HEK293T (cell line): ENCODE measurements around the gene WNT1.

Experiments used
- CTCF ChIA-PET: fragments of 350-600 bp; formaldehyde crosslinking; extraction: SDS; loops from one replicate; lab custom pipeline; 2021; ENCODE audit warnings: antibody characterized with exemption, inconsistent platforms; lab: Yijun Ruan, JAX
- POLR2A ChIA-PET: fragments of 350-600 bp; formaldehyde crosslinking; extraction: SDS; loops from one replicate; lab custom pipeline; 2020; ENCODE audit warnings: antibody characterized with exemption, inconsistent platforms; lab: Yijun Ruan, JAX
- DNase-seq: peaks from one replicate; pipeline ENCODE4 v3.0.0; 2012; ENCODE audit warnings: mixed read lengths; ENCODE audit errors: extremely low spot score
- ARNT ChIP-seq: fragments of 450-650 bp; IDR thresholded peaks from 2 replicates; pipeline ENCODE4 v1.6.1; 2017; ENCODE audit warnings: mild to moderate bottlenecking
- BHLHE40 ChIP-seq: fragments of 450-650 bp; IDR thresholded peaks from 2 replicates; pipeline ENCODE4 v1.6.1; 2016; ENCODE audit warnings: mild to moderate bottlenecking, moderate library complexity, borderline replicate concordance
- CTBP1 ChIP-seq: fragments of 450-650 bp; IDR thresholded peaks from 2 replicates; pipeline ENCODE4 v1.6.1; 2016; ENCODE audit warnings: borderline replicate concordance
- ELF4 ChIP-seq: fragments of 450-650 bp; IDR thresholded peaks from 2 replicates; pipeline ENCODE4 v1.6.1; 2017; ENCODE audit warnings: antibody characterized with exemption
- FOXA1 ChIP-seq: fragments of 450-650 bp; IDR thresholded peaks from 2 replicates; pipeline ENCODE4 v1.6.1; 2016; ENCODE audit warnings: mild to moderate bottlenecking
- FOXK2 ChIP-seq: fragments of 450-650 bp; IDR thresholded peaks from 2 replicates; pipeline ENCODE4 v1.6.1; 2016; ENCODE audit warnings: mild to moderate bottlenecking
- FOXM1 ChIP-seq: fragments of 450-650 bp; IDR thresholded peaks from 2 replicates; pipeline ENCODE4 v1.6.1; 2017; ENCODE audit warnings: mild to moderate bottlenecking, borderline replicate concordance
- HDGF ChIP-seq: fragments of 450-650 bp; IDR thresholded peaks from 2 replicates; pipeline ENCODE4 v1.6.1; 2017; ENCODE audit warnings: antibody characterized with exemption, borderline replicate concordance
- L3MBTL2 ChIP-seq: fragments of 450-650 bp; conservative IDR thresholded peaks from 2 replicates; pipeline ENCODE4 v1.6.1; 2016; ENCODE audit warnings: mild to moderate bottlenecking
- LEF1 ChIP-seq: fragments of 450-650 bp; IDR thresholded peaks from 2 replicates; pipeline ENCODE4 v1.6.1; 2017; ENCODE audit warnings: mild to moderate bottlenecking, borderline replicate concordance
- NFRKB ChIP-seq: fragments of 450-650 bp; IDR thresholded peaks from 2 replicates; pipeline ENCODE4 v1.6.1; 2016; ENCODE audit warnings: mild to moderate bottlenecking, moderate library complexity
- PKNOX1 ChIP-seq: fragments of 450-650 bp; IDR thresholded peaks from 2 replicates; pipeline ENCODE4 v1.6.1; 2016
- SP1 ChIP-seq: fragments of 450-650 bp; IDR thresholded peaks from 2 replicates; pipeline ENCODE4 v1.6.1; 2017
- SUZ12 ChIP-seq: fragments of 450-650 bp; IDR thresholded peaks from 2 replicates; pipeline ENCODE4 v1.6.1; 2016; ENCODE audit warnings: mild to moderate bottlenecking
- TARDBP ChIP-seq: fragments of 450-650 bp; IDR thresholded peaks from 2 replicates; pipeline ENCODE4 v1.6.1; 2016
- ZNF384 ChIP-seq: fragments of 450-650 bp; IDR thresholded peaks from 2 replicates; pipeline ENCODE4 v1.6.1; 2016

Gene WNT1

GRCh38 chr12:48936379-48936979 lies 41.6 kb upstream of the WNT1 start:
- ChIA-PET POLR2A (interaction anchor here (0.7 to 1.4 kb wide), 2 partner anchors 21 to 84 kb away, joined by 3 read pairs; partner anchors contain the start of genes ARF3 and DDX23), CTCF (interaction anchor here (0.6 to 4.3 kb wide), 12 partner anchors 9 to 84 kb away, joined by 3 to 16 read pairs (median 4); partner anchors contain the start of genes ARF3, FKBP11 and RND1)
- DNase-seq, result peak; percentile 90
- TF ChIP-seq HDGF, result no peak
- no peak for TF ChIP-seq FOXM1
- no peak for TF ChIP-seq CTBP1
- no peak for TF ChIP-seq FOXK2
- TF ChIP-seq NFRKB, result no peak
- no peak for TF ChIP-seq ELF4
- no peak for TF ChIP-seq TARDBP
- TF ChIP-seq FOXA1, result no peak
- TF ChIP-seq PKNOX1, result no peak
- TF ChIP-seq SUZ12, result no peak
- no peak for TF ChIP-seq LEF1
- no peak for TF ChIP-seq L3MBTL2
- TF ChIP-seq ARNT, result no peak
- no peak for TF ChIP-seq BHLHE40
- no peak for TF ChIP-seq SP1

- ChIA-PET POLR2A (interaction anchor here (0.7 to 1.4 kb wide), 2 partner anchors 20 to 85 kb away, joined by 3 read pairs; partner anchors contain the start of genes ARF3 and DDX23), CTCF (interaction anchor here (0.6 to 4.3 kb wide), 10 partner anchors 10 to 107 kb away, joined by 3 to 16 read pairs (median 4); partner anchors contain the start of gene ARF3)
- peak; percentile 48 for DNase-seq
- TF ChIP-seq PKNOX1 (no peak), TARDBP (no peak), FOXM1 (no peak), LEF1 (no peak), FOXA1 (no peak), ZNF384 (no peak), L3MBTL2 (no peak), FOXK2 (no peak)
These were observed 41.0 kb upstream of the WNT1 start for GRCh38 chr12:48937170-48937569.

GRCh38 chr12:48938805-48939204 lies 39.3 kb upstream of the WNT1 start:
- TF ChIP-seq SP1, result no peak
- TF ChIP-seq FOXA1, result no peak
- no peak for TF ChIP-seq LEF1
- TF ChIP-seq CTBP1, result no peak
- TF ChIP-seq TARDBP, result no peak
- no peak for TF ChIP-seq L3MBTL2
- no peak for TF ChIP-seq NFRKB
- no peak for TF ChIP-seq HDGF
- TF ChIP-seq PKNOX1, result no peak
- TF ChIP-seq ZNF384, result no peak
- no peak for TF ChIP-seq FOXK2
- TF ChIP-seq BHLHE40, result no peak
- TF ChIP-seq SUZ12, result no peak
- no peak for TF ChIP-seq ARNT
- DNase-seq, result no peak
- ChIA-PET CTCF (interaction anchor here (1.2 kb wide), 1 partner anchor 50 kb away, joined by 4 read pairs; no protein-coding TSS in a partner anchor), POLR2A (no interaction called here)

GRCh38 chr12:48940181-48940580 lies 37.9 kb upstream of the WNT1 start:
- DNase-seq, result no peak
- no peak for TF ChIP-seq CTBP1
- ChIA-PET CTCF (interaction anchor here (0.8 kb wide), 1 partner anchor 49 kb away, joined by 3 read pairs; no protein-coding TSS in a partner anchor), POLR2A (interaction anchor here (1.6 kb wide), 1 partner anchor 17 kb away, joined by 4 read pairs; the partner anchor contains the start of gene ARF3)

- ChIA-PET POLR2A (interaction anchor here (2.0 kb wide), 1 partner anchor 14 kb away, joined by 6 read pairs; the partner anchor contains the start of gene ARF3), CTCF (interaction anchor here (0.6 to 1.1 kb wide), 2 partner anchors 53 to 722 kb away, joined by 4 to 7 read pairs; no protein-coding TSS in a partner anchor)
- no peak for DNase-seq
- no peak for TF ChIP-seq LEF1
- TF ChIP-seq L3MBTL2, result no peak
- TF ChIP-seq FOXM1, result no peak
- no peak for TF ChIP-seq ZNF384
- TF ChIP-seq FOXK2, result no peak
- TF ChIP-seq SP1, result no peak
- TF ChIP-seq PKNOX1, result no peak
- no peak for TF ChIP-seq ELF4
- no peak for TF ChIP-seq HDGF
- no peak for TF ChIP-seq SUZ12
- TF ChIP-seq ARNT, result no peak
- TF ChIP-seq NFRKB, result no peak
- TF ChIP-seq FOXA1, result no peak
- no peak for TF ChIP-seq BHLHE40
- no peak for TF ChIP-seq CTBP1
- TF ChIP-seq TARDBP, result no peak
These were observed 34.9 kb upstream of the WNT1 start for GRCh38 chr12:48943221-48943620.
